AG20443 (cell line): ENCODE data around the gene ESPN.

Experiments
- DNase-seq: peaks from one replicate; pipeline ENCODE4 v3.0.0; 2012; ENCODE audit warnings: low spot score, mixed read lengths

Gene ESPN

DNA sequence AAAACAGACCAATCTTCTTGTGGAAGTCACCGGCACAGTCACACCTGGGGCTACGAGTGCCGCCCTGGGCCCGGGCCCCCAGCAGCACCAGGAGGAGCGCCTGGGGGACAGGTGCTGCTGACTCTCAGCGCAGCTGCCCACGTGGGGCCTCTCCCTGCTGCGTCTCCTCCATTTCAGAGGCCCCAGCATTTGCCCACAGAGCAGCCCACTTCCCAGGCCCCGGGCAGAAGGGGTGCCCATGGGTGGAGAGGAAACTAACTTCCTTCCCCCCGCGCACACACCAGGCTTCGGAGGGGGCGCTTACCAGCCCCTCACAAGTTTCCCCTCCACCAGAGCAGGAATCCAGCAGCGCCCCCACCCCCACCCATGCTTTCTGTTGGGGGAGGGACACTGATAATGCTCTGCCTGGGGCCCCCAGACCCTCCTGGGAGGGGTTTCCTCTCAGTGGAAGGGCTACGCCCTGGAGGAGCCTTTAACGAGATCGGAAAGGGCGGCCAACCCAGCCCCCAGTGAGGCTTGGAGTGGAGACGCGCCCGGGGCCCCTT is 41.0 kb downstream of the ESPN start:
- DNase-seq, result no peak

DNA sequence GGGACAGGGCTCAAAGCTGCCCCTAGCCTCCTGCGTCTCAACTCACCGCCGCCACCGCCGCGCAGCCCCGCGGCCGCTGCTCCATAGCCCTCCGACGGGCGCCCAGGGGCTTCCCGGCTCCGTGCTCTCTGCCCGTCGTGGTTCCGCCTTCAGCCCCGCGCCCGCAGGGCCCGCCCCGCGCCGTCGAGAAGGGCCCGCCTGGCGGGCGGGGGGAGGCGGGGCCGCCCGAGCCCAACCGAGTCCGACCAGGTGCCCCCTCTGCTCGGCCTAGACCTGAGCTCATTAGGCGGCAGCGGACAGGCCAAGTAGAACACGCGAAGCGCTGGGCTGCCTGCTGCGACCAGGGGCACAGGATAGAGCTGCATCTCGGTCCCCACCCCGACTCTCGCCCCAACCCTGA is 41.4 kb downstream of the ESPN start, which contains the start of gene TNFRSF25:
TNFRSF25 (minus strand) TSS at position 151 of the 400 bp plus-strand sequence; CDS start at position 85, 66 bp downstream.
- DNase-seq, result no peak

DNA sequence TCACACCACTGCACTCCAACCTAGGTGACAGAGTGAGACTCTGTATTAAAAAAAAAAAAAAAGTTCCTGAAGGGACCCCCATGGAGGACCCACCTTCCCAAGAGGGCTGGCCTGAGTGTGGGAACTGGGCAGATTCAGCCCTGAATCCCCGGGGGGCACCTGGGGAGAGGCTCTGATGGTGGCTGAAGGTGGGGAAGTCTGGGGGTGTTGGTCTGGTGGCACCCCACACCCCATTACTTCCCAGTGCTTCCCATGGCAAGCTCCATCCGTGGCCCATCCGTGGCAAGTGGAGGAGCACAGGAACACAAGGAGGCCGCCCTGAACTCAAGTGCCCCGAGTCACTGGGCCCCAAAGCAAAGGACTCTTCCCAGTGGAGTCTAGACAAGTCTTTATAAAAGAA is 42.2 kb downstream of the ESPN start:
- DNase-seq, result no peak

DNA sequence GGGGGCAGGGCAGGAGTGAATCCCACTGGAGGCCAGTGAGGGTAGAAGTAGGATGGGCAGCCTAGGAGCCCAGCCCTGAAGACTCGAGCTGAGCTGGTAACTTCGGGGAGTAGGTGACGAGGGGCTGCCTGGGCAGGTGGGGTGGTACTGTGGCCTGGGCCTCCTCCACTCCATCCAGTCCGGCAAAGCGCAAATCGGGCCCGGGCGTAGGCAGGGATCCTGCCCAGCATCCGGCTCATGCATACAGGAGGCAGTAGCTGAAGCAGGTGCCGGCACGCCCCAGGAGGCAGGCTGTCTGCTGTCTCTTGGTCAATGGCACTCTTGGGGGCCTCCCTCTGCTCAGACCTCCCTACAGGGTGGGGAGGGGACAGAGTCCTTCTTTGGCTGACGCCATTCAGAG is 42.6 kb downstream of the ESPN start:
- no peak for DNase-seq

DNA sequence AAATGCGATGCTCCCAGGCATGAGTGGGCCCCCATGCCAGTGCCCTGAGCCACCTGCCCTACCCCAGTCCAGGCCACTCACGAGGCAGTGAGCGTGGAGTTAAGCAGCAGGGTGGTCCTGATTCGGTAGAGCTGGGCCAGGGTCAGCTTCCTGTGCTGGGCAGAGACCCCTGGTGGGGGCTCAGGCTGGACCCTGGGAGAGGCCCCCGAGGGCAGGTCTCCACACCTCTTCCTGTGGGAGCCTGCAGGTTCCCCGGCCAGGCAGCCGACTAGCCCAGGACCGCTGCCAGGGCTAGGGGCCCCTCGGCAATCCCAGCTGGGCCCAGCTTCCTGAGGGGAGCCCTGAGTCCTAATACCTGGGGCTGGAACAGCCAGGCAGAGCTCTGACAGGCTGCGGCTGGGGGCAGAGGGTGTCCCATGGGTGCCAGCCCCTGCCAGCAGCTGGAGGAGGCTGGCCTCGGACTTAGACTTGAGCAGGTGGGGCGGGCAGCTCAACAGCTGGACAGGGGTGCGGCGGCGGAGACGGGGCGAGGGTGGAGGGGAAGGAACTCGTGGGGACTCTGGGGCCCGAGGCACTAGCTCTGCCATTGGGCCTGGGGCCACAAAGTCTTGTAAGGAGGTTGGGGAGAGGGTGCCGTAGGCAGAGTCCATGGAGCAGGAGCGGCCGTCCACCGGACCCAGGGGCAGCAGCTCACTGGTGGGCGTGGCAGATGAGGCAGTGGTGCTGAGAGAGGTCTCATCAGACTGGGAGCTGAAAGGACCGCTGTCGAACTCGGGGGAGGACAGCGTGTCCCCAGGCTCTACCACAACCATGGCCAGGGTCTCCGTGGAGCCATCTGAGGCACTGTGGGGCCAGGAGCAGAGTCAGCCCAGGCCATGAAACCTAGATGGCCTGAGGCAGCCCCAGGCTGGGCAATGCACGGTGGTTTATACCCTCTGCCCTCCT is 43.4 kb downstream of the ESPN start:
- DNase-seq, result no peak

DNA sequence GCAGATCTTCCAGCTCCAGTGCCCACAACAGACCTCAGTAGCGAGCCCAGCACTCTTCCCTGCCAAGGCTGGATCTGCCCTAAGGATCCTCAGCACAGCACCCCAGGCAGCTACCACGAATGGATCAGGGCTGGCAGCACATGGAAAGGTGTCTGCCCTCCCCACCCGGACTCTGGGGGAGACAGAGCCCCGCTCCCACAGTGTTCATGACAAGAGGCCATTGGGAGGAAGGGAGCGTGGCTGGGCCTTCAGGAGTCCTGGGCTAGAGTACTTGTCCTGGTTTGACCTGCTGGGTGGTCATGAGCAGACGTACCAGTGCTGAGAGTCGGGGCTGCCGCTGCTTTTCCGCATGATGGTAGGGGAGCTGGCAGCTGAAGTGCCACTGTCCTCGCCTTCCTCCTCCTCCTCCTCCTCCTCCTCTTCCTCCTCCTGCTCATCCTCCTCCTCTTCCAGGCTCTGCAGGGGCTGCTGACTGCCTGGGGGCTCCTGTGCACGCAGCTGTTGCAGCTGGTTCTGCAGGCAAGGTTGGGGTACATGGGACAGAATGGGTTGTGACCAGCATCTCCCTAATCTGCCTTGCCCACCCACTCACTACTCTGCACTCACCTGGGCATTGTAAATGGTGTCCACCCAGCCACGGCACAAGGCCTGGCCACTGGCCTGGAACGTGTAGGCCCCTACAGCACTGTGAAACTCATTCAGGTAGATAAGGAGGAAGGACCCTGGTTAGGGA is 44.3 kb downstream of the ESPN start:
- no peak for DNase-seq

DNA sequence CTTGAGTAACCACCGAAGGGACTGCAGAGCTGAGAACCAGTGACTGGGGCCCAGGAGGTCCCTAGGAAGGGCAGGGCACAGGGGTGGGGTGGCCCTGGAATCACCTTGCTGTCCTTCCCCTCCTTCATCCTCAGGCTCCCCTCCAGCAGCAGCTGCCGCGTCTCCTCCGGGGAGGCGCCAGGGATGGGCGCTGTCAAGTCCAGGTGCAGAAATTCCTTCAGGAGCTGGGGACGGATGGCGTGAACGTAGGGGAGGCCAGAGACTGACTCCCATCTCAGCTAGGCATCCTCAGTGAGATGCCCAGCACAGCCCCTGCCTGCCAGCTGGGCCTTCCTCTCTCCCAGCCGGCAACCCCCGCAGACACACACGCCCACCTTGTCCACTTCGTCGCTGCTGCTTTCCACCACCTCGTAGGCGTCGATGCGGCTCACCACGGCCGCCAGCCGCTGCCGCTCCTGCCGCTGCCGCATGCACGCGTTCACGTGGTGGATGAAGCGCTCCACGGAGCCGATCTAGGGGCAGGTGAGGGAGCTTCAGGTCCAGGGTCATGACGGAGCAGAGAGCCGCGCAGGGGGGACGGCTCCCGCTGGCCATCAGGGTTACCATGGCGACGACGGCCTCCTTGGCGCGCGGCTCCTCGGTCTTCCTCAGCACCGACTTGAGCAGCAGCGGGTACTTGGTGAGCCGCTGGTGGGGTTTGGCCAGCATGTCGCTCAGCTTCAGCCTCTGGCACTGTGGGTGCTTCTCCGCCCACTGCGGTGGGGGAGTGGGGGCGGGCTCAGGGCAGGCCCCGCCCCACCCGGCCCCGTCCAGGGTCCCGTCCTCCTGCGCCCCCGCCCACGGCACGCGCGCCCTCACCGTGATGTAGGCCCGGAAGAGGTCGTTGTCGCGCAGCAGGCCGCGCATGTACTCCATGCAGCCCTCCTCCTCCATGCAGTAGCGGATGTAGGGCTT is 45.8 kb downstream of the ESPN start:
- no peak for DNase-seq

DNA sequence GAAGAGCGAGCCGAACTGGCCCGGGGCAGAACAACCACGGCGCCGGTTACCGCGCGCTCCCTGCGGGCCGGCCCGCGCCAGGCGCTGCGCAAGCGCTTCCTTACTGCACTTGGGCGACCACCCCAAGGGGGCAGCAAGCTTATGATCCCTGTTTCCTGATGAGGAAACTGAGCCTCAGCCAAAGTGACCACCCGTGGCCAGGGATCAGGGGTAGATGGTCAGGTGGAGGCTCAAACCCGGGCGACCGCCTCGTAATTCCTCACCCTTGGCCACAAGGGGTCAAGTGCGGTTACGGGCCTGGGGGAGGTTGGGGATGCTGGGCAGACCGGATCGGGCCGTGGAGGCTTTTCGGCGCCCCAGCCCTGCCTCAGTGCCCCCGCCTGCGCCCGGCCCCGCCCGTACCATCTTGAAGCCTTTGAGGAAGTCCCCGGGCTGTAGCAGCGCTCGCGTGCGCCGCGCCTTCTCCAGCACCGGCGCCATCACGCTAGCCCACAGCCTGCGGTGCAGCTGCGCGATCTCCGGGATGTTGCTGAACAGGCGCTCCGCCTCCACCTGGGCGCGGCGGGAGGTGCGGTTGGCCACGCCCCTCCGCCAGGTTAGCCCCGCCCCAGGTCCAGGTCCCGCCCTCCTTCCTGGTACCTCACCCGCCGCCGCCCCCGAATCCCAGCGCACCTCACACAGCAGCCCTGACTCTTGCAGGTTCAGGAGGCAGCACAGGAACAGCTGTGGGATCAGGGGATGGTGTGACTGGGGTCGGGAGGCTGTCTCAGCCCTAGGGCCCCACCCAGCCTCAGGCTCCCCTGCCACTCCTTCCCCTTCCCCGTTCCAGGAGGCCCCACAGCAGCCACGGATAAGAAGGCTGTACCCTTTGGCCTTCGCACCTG is 46.8 kb downstream of the ESPN start:
- DNase-seq, result no peak

DNA sequence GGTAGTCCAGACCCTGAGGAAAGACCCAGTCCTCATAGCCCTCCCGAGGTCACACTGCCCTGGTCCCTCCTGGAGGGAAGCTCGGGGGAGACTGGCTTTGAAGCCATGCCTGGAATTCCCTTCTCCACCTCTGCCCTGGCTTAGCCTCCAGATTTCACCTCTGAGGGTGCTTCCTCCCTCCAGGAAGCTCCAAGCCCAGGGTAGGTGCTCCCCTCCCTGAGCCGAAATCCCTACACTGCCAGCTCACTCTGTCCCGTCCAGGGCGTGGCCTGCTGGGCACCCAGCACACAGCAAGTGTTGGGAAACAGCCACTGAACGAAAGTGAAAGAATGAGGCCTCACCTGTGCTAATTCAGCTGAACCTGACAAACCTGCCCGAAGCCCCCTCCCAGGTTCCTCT is 47.4 kb downstream of the ESPN start:
- no peak for DNase-seq

DNA sequence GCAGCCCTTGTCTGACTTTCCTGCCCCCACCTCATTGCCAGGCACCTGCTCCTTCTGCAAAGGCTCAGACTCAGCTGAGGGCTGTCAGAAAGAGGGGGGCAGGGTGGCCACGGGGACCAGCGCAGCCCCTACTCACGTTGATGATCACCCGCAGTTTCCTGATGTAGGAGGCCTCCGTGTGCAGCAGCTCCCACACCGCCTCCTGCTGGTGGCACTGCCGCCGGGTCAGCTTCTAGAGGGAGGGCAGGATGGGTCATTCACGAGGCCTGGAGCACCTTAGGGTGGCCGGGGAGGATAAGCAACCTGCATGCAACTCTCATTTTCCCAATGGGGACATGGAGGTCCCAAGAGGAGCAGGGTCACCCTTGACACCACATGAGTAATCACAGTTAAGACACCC is 47.8 kb downstream of the ESPN start:
- DNase-seq, result no peak

DNA sequence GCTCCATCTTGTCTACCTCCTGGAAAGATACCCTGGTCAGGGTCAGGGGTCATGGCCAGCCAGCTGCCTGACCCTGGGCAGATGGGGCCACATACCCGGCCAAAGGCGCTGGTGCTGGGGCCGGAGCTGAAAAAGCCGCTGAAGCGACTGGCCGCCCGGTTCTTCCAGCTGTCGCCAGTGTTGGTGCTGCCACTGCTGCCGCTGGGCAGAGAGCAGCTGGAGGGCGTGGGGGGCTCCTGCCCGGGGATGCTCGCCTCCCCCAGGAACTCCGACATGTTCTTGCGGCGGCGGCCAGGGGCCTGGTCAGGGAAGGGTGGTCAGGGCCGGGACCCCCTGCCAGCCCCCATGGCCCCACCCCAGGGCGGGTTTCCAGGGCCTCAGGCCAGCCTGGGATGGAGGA is 48.6 kb downstream of the ESPN start:
- no peak for DNase-seq

DNA sequence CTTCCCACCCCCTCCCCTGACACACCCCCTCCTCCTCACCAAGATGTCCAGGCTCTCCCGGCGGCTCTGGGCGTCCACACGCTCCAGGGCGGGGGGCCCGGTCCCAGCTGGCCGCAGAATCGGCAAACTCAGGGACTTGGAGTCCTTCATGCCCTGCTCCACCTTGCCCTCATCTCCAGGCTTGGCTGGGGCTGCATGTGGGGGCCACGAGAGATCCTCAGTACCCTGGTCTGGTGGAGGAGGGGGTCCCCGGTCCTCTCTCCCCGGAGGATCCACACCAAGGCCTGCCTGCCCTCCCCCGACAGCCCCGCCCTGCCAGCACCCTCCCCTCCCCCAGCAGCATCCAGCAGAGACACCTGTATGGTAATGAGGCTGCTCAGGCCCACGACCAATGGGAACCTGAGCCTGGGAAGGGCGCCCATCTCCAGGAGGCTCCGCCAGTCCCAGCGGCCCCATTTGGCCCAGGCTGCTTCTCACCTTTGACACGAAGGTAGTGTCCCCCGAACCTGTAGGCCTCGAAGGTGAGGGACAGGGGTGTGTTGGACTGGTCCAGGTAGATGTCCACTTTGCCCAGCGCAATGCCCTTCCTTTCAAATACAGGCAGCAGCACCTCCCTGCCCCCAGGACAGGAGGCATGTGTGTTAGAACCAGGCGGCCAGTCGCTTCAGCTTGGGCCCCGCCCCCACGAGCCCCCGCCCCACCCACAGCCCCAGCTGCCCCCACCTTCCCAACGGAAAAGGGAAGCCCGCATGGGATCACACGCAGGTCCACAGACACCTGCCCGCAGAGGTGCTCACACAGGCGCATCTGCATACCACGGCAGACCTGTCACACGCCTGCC is 49.6 kb downstream of the ESPN start:
- no peak for DNase-seq

DNA sequence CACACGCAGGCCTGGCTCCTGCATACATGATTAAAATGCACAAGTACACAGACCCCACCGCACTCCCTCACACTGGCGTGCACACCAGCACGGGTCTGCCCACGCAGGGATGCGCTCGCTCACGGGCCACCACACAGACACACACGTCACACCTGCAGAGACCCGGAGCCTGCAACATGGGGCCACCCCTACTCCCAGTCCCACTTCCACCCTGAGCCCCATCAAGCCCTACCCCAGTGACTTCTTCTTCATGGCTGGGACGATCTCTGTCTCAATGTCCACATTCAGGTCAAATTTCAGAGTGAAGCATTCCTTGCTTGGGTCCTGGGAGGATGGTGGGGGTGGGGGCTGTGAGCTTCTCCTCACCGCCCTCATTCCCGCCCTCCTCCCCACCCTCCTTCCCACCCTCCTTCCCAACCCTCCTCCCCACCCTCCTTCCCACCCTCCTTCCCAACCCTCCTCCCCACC is 50.3 kb downstream of the ESPN start:
- DNase-seq, result no peak

DNA sequence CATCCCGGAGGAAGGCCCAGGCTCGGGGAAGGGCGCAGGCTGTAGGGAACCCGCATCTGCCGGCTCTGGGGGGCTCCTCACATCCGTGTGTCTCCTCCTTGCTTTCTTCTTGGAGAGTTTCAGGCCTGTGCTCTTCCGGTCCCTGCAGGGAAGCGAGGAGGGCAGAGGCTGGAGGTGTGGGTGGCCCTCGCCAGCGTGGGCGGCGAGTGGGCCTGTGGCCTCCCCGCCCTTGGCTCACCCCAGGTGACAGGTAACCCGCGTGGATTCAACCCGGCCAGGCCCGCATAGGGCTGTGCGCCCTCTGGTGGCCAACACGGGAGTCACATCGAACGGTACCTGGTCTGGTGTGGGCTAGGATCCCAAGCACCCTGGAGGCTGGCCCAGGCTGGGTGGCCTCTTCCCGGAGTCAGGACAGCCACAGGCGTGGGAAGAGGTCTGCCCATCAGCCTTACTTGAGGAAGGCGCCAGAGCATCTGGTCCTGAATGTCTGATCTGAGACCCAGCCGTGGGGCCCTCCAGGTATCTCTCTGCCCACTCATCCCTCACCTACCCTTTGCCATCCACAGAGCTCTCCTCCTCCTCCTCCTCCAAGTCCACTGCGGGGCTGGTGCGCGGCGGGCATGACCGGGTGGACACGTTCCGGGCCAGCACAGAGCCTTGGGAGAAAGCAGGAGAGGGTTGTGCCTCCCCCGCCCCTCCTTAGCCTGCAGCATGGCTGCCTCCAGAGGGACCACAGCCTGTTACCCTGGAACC is 51.0 kb downstream of the ESPN start:
- peak; percentile 84 for DNase-seq

DNA sequence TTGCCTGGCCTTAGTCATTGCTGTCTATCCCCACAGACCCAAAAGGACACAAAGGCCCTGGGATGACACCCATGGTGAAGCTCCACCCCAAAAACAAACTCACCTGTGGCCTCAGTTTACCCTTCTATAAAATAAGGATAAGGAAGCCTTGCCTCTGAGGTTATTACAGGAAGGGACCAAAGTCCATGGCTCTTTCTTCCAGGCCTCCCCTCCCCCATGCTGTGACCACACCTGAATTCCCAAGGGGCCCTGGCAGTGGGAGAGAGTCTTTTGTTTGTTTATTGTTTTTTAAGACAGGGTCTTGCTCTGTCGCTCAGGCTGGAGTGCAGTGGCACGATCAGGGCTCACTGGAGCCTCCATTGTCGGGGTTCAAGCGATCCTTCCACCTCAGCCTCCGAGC is 51.9 kb downstream of the ESPN start:
- DNase-seq, result no peak

DNA sequence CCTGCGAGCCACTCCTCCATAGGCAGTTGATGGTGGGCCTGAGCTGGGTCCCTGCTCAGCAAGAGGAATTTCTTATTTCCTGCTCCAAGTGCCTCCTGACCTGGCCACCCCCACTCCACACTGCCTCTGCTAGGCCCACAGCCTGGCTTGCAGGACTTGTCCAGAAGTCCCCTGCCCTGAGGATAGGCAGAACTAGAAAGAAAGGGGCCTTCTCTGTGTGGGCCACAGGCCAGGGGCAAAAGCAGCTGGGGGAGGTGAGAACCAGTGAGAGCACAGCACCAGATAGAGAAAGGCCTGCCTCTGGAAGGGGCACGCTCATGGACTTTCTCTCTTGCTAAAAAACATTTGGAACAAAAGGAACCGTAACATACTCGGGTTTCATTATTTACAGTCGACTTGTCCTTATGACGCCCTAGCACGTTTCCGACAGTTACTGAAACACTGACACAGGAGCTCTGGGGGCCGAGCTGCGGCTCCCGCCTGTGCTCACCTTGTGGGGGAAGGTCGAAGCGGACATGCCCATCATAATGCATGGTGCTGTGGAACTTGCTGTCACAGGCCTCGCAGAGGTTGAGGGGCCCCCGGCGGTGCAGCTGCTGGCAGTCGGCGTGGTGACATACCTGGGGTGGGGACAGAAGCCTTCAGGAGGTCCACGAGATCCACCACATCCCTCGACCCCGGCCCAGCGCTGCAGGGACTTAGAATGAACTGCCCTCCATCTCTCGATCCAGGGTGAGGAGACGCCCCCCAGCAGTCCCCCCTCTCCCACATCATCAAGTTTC is 52.7 kb downstream of the ESPN start:
- no peak for DNase-seq

DNA sequence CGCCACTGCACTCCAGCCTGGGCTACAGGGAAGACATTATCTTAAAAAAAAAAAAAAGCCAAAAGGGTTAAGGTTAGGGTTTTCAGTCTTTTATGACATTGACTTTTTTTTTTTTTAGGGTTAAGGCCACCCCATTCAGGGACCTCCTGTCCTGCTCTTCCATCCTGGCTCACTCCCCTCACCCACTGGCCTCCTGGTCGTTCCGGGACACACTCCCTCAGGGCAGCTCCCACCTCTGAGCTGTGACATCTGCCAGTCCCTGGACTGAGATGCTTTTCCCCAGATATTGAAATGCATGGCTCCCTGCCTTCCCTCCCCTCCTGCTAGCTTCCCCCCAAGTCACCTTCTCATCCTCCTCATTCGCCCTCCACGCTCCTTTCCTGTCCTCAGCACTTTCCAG is 57.2 kb downstream of the ESPN start:
- DNase-seq, result no peak
